ENCODE data around the gene FREY1.

The FREY1 gene, protein sequence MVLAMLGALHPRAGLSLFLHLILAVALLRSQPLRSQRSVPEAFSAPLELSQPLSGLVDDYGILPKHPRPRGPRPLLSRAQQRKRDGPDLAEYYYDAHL

DNA sequence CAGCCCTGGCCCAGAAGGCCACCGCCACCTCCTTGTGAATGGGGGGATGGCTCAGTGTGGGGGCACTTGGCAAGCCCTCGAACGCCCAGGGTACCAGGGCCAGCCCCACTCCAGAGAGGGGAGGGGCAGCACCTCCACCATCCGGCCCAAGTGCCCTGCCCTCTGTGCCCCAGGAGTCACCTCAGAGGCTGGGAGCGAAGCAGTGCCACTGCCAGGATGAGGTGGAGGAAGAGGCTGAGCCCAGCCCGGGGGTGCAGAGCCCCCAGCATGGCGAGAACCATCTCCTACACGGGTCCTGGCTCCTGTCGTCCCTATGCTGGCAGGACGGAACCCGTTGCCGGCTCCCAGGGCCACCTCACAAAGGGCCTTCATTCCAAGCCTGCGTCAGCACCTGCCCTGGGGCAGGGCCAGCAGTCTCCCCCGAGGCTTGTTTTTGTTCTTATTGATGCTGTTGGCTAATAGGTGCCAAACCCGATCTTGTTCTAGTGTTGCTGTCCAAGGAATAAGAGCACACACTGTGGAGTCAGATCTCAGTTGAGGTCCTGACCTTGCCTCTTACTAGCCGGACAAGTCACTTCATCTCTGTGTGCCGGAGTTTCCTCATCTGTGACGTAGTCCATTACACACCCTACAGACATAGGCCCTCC is at the start of gene FREY1:
FREY1 (minus strand) TSS at position 307 of the 647 bp plus-strand sequence; CDS start at position 281, 26 bp downstream.
- no peak for DNase-seq

DNA sequence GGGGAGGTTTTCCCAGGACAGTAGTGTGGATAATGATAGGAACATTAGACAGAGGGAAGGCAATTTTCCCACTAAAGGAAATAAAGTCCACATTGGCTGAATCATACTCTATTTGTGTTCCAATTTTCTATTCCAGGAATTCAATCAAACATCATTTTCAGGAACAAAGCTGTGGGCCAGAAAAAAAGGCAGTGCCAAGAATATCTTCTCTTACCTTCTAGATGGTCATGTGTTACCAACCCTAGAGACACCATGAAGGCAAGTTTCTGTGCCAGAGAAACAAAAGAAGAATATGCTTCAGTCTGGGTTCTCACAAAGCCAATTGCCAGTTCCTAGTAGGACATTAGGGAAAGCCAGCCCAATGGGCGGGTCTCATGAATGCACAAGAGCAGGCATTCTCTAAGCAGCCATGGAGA is 42.9 kb upstream of the FREY1 start:
- no peak for DNase-seq

DNA sequence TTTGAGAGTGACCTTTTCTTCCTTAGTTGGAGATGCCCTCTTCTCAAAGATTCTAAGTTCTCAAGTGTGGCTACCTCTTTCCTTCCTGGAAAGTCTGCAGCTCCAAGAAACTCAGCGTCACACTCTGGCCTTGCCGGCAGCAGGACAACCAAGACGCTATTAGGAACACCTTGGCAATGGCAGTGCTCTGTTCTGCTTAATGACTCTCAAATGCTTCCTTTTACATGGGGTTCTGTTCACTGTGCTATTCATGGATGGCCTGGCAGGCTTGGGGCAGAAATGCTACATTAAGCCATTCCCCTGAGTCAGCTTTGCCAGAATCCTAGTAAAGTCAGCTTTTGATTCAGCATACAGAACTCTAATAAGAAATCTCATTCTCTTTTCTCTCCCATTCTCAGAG is 41.3 kb upstream of the FREY1 start:
- no peak for DNase-seq

DNA sequence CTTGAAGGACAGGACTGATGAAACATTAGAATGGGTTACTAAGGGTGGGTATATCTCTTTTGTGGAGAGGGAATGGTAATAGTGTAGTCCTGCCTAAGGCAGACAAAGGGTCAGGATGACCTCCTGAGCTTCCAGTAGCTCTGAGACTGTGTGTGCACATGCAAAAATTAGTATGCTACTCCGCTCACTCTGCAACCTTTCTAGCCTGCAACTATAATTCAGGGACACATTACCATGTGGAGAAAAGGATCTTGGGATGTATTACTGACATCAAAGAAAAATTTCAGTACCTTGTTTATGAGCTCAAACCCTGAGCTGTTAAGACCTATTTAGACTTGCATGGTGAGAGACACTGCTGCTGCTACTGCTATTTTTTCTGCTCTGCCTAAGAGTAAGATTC is 40.8 kb upstream of the FREY1 start:
- DNase-seq, result no peak

DNA sequence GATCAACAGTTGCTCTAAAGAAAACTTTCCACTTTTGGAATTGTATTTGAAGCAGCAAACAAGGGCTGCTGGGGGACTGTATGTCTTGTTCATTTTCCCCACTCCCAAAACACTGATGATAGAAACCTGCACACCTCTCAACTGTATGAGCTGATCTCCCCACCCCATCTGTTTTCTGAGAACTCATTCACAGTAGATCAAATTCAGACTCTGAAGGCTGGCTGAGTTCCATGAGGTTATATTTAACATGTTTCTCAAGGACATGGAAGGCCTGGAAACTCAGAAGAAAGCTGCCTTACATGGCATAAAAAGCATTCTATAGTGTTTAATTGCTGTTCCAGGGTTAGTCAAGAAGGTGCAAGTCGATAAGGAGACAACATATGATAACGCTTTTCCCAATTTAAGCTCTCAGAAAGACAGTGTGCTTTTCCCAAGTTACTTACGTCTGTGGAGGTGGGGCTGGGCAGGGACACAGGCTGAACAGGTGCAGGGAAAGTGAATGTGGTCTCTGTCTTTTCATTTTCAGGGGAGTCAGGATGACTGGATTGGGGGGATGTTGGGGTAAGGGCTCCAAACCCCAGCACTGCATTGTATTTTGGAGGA is 38.4 kb upstream of the FREY1 start:
- no peak for DNase-seq

DNA sequence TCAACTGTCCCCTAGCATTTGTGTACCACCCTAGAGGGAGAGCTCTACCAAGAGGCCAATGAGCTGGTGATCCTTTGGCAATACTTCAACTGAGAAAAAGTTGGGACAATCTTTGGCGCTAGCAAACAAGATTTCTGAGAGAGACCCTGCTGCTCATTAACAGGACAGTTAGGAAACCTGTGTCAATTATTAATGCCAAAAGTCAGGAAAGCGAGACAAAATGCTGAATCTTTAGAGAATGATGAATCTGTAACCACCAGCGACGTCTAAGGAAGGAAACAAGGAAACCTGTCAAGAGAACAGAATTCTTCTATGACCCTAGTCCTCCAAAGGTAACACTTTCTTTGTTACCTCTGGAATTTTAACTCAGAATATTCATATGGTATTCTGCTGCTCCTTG is 35.3 kb upstream of the FREY1 start:
- DNase-seq, result no peak

DNA sequence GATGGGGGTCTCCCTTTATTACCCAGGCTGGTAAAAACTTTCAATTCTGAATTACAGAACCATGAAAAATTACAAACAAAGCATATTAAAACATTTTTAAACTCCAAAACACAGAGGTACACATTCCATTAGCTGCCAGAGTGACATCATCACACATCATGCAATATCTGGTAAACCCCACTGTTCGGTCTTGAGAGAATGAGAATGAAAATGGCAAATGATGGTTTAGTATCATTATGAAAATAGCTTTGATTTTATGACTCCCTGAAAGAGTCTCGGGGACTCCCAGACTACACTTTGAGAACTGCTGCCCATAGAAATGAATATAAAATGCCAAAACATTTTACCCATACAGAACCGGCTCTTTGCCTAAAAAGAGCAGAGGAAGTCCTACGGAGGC is 34.2 kb upstream of the FREY1 start:
- DNase-seq, result no peak

DNA sequence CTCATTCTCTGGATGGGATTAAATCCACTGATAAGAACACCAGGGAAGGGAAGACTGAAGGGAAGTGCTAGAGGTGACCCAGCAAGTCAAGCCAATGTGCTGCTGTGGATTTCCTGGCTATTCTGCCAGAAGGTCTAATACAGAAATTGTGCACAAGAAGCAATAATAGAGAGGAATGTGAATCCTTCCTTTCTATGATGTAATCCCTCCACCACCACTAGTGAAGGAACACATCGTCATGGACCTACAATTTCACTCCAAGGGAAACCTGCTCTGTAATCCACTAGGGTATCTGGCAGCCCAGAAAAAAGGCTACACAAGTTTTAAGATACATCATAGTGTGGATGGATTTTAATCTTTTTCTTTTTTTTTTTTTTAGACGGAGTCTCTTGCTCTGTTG is 32.8 kb upstream of the FREY1 start:
- no peak for DNase-seq

DNA sequence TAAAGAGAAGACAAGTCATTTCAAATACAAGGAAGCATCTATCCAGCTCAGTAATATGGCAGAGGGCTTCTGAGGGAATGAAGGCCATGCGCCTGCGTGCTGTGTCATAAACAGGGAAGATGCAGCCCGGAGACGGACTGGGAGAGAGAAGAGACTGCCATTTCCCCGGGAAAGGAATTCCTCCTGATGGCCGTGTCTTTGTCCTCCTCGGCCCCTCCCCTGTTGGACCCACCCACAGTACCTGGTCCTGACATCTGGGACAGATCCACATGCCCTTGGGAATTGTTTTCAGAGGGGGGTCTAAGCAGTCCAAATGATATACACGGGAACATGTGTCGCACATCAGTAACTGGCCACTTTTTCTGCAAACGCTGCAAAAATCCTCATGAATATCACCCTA is 30.8 kb upstream of the FREY1 start:
- DNase-seq, result no peak

DNA sequence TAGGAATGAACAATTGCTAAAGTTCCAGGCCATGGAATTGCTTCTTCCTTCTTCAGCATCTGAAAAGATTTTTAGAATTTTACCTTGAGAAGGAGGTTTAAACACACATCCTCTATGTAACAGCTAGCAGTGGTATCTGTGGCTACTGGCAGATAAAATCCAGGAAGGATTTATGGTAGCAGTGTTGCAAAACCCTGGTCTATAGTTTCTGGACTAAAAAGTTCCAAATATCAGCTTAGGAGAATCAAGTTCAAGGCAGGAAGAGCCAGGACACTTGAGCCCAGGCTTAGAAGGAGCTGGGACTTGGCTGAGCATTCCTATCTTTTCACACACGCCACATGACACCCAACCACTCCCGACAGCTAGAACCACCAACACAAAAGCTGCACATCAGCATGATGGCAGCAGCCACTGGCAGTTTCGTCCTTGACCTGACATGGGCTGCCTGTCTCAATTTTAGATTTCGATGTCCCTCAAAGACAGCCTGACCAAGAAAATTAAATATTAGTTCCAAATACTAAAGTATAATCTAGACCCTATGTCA is 29.5 kb upstream of the FREY1 start:
- DNase-seq, result no peak

DNA sequence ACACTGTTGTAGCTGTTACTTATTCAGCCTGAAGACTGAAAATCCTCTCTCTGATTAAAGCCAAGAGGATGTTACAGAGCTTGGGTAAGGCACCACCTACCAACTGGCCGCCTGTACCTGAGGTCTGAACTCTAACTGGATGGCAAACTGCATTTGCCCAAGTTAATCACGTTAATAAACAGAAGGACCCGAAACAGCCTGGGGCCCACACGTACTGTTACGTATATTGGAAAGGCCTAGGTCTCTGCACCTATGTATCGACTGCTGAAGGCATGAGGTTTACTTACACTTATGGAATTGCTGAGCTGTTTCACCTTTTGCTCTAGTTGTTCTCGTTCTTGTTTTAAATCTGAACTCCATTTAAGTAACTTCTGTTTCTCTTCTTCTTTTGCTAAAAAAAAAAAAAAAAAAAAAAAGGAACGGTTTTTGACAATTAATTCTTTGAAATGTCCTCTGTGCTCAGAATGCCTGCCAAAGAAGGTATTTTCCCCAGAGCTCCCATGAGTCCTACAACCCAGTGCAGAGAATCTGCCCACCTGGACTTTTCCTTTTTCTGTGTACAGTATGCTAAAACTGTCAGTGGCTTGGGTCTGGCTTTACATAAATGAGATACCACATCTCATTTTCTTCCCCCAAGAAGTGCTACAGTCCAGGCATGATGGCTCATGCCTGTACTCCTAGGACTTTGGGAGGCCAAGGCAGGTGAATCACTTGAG is 28.4 kb upstream of the FREY1 start:
- no peak for DNase-seq

DNA sequence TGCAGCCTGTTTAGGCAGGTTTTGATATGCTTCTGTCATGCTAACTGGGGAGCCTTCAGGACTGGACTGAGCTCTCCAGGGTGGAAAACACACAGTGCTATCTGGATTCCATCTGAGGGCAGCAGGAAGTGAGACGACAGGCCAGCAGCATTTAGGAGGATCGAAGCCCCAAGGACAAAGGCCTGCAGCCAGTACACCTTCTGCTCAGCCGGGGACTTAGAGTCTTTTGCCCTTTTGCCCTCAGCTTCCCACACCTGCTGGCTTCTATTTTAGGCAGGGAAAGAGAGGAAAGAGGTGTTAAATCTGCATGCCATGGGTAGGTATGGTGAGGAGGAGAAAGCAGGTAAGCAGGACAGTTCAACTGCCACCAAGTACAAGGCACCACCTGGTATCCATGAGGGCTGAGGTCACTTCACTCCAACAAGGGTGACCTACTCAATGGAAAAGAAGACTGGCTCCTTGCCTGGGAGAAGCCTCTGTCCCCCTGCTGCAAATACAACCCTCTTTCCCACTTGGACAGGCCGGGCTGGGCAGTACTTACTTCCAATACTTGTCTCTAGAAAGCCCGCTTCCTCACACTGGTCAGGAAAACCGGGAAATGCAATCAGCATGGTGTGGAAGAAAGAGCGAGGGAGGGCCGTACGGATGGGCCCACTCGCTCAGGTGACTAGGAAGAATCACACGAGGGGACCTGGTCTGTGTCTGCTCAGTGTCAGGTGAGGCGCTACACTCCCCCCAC is 27.7 kb upstream of the FREY1 start:
- no peak for DNase-seq

DNA sequence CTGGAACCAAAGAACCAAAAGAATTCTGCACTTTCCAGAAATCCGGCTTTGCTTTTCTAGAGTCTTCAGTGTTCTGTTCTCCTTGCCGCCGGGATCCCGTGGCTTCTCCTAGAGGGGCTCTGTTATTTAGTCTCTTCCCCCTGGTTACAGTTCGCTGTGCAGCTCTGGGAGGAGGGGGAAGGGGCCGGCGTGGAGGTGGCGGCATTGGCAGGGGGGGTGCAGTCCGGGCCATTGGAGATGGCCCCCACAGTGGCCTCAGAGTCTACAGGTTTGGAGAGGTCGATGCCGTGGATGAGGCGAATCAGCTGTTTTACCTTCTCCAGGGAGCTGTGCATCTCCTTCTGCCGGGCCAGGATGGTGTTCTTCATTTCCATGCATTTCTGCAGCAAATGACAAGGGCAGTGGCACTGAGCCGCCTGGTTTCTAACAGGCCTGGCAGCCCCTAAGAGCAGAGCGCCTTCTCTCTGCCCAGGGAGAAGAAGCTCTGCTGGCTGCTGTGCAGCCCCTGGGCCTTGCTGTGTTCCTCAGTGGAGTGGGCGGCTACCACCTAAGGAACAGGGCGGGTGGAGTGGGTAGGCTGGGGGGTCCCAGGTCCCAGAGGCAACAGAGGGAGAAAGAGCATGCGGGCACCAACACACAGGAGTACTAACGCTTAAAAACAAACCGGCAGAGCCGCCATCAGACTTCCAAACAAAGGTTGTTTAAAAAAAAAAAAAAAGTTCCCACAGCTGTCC is 26.9 kb upstream of the FREY1 start:
- DNase-seq, result no peak

DNA sequence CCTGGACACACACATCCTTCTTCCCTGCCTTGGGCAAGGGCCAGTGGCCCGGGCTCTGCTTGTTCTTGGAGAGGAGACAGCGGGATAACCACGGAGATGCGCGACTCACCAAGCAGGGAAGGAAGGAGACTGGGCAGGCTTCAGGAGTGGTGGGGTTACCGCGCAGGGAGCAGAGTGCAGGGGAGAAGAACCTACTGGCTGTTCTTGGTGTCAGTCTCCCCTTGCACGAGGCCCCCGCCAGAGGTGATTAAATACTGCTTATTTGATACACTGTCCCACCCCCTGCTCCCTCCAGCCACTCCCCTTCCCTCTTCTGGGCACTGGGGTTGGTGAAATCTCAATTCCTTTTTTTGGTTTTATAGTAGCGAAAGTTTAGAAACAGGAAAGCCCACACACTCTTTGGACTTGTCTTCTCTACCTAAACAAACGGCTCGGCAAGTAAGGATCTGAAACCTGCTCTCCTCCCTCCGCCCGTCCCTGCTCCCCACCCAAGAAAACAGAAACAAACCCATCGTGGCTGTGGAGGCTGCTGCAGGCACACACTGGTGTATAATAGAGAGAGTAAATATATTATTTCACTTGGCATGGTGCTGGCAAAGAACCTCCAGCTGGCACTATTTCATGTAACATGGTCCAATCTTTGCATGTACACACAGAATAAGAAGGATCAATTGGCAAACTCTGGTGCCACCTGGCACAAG is 26.2 kb upstream of the FREY1 start:
- no peak for DNase-seq

DNA sequence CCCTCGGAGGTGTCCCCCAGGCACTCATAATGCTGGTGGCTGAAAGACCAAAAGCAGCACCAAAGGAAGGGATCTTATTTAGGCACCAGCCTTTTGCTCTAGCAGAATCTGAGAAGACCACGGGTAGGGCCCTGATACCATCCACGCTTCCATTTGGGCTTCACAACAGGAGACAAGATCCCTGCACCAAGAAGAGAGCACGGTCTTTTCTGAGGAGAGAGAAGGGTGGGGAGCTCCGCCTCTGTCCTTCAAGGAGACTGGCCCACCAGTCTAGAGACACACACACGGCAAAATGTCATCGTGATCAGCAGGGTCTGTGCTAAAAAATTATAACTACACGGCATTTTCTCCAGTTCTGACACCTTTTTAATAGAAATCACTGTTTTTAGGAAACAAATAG is 25.1 kb upstream of the FREY1 start:
- DNase-seq, result no peak

DNA sequence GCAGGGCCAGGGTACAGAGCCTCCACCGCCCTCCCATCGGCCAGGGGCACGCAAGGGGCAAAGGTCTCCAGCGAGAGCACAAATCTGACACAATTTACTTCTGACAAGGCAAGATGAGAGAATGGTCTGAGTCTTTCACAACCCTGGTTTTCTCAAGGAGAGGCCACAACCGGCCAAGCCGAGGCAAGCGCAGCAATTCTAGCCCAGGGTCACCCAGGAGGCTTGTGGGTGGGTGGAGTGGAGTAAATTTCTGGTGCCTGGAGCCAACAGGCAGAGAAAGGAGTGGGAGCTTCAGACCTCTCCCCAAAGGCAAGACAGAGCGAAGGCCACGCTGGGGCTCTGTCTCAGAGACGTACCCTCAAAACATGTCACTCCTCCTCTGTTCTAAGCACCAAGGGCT is 24.7 kb upstream of the FREY1 start:
- DNase-seq, result no peak

DNA sequence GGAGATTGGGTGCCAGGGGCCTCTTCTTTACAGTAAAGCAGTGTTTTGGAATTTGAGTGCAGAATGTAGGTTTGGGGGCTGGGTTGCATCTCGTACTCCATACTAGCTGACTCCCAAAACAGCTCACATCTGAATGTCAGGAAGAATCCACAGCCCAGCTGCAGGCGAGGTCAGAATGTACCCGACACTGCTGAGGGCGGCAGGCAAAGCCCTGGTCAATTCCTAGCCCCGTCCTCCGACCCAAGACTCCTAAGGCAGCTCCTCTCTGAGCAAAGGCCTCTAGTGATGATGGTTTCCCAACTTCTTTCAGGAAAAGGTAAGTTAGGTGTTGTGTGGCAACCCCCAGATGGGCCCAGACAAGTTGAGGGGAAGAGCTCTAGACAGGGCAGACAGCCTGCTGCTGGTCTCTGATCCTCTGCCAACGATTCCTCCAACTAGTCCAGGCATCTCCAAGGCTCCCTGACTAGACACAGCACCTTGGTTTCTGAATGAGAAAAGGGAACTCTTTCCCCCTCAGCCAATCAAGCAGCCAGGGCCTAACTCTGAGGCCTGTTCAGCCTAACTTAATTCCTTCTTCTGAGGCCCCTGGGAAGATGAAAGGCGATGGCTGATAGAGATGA is 24.0 kb upstream of the FREY1 start:
- DNase-seq, result no peak

DNA sequence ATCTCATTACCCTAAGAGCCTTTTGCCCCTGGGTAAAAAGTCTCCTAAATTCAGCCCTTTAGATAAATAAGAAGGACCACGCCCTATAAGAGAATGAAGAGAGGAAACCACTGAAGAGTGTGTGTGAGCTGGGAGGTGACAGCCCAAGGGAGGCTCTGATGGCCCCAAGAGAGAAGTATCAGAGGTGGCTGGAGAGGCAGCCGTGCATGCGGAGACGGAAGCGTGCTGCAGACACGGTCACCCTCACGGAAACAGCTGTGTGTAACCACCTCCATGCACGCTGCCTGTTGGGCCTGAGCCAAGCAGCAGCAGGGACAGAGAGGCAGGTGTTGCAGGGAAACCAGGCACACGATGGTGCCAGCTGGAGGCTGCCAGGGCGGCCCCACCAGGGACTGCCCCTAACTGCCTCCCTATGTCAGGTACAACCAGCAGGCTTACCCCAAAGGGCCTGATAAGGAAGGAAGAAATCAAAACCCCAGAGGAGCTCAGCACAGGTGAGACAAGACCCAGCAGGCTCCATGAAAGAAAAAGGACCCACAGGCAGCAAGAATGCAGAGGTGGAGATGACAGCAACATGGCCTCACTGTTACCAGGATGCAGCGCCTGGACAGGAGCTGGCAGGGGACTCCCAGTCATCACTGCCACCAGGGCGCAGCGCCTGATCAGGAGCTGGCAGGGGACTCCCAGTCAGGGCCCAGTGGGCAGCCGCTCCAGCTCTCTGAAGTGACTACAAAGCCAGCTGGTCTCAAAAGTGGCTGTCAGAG is 23.1 kb upstream of the FREY1 start:
- DNase-seq, result no peak

DNA sequence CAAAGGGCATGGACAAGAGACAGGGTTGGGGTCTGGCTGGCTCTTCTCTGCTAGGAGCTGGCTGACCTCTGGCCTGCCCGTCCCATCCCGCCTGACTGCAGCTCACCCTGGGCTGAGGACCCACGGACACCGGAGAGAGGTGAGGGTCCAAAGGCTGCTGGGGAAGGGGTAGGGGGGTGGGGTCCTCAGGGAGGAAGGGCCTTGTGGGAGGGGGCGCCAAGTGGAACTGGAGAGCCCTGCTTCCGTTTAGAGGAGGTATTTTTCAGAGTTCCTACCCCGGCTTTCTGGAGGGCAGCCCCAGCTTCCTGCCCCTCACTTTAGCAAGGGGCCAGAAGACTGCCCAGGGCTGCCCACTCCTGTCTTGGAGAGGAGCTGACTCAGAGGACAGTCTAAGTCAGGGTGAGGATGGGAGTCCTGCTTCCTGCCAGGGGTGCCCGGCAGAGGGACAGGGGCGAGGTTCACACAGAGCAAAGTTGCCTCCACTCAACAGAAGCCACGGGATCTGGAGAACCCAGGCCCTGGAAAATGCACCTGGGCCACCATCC is 22.5 kb upstream of the FREY1 start:
- no peak for DNase-seq

DNA sequence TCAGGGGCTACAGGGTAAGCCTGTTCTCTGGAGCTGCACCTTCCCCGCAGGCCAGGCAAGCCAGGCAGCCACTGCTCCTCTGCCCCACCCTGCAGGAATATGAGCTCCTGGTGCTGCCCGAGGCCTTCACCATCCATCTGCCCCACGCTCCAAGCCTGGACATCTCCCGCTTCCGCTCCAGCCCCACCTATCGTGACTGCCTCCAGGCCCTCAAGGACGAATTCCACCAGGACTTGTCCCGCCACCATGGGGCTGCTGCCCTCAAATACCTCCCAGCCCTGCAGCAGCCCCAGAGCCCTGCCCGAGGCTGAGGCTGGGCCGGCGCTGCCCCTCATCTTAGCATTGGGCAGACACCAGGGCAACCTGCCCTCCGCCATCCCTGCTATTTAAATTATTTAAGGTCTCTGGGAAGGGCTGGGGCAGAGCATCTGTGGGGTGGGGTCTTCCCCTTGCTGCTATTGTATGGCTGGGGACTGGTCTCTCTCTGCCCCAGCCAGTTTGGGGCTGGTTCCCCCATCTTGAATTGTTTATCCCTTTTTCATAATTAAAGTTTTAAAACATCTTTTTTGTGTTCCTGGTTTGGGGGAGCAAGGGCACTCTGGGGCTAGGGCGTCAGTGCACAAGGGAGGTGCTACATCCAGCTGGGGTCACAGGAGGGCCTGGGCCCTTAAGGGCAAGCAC is 21.6 kb upstream of the FREY1 start:
- no peak for DNase-seq

Measured in GDM1 (cell line).